ENCODE results near the gene HOXC5.

GRCh38 chr12:53993162-53994008 lies 39.5 kb upstream of the HOXC5 start:
- TF ChIP-seq, protein P1, sequence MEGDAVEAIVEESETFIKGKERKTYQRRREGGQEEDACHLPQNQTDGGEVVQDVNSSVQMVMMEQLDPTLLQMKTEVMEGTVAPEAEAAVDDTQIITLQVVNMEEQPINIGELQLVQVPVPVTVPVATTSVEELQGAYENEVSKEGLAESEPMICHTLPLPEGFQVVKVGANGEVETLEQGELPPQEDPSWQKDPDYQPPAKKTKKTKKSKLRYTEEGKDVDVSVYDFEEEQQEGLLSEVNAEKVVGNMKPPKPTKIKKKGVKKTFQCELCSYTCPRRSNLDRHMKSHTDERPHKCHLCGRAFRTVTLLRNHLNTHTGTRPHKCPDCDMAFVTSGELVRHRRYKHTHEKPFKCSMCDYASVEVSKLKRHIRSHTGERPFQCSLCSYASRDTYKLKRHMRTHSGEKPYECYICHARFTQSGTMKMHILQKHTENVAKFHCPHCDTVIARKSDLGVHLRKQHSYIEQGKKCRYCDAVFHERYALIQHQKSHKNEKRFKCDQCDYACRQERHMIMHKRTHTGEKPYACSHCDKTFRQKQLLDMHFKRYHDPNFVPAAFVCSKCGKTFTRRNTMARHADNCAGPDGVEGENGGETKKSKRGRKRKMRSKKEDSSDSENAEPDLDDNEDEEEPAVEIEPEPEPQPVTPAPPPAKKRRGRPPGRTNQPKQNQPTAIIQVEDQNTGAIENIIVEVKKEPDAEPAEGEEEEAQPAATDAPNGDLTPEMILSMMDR (IDR thresholded peaks at IDR 0.05), result no peak
- TF ChIP-seq POLR2A (IDR thresholded peaks at IDR 0.05), result no peak

Data from testis (tissue), 2 donors.